NT2/D1 (cell line): ENCODE measurements around the gene KCNA1.

ENCODE experiments used
- SUZ12 ChIP-seq: IDR thresholded peaks from 2 replicates; pipeline ENCODE4 v1.6.1; 2011; ENCODE audit not compliant: insufficient read length, insufficient read depth; ENCODE audit errors: extremely low read depth
- YY1 ChIP-seq: IDR thresholded peaks from 2 replicates; pipeline ENCODE4 v1.6.1; 2011; ENCODE audit not compliant: insufficient read length, insufficient read depth
- ZNF274 ChIP-seq: IDR thresholded peaks from 2 replicates; pipeline ENCODE4 v1.6.1; 2011; ENCODE audit warnings: mild to moderate bottlenecking, low read depth, low read length

GRCh38 chr12:4957761-4958160, 48.1 kb downstream of the KCNA1 start:
- TF ChIP-seq YY1, result no peak
- no peak for TF ChIP-seq SUZ12
- TF ChIP-seq ZNF274, result no peak
